CD4-positive, CD25-positive, alpha-beta regulatory T cell (primary cell): Measurements from ENCODE around the gene HSPA1B. TPM values are rescaled to one million over a fixed set of nuclear protein-coding genes. Genes with fewer than 3 reads are reported as not detected.
"Not testable (repeated sequence)": the region's sequence is repeated elsewhere in the genome, so short reads cannot be mapped to it uniquely, and the experiment has no call there.

Experiments
- ATAC-seq, 2 donors: fragments of 150-1000 bp; cut with Tn5 transposase; one replicate each; pipeline ENCODE4 v1.10.0; 2021; ENCODE audit warnings: low read depth in 2 of 2, moderate number of reproducible peaks in 2 of 2, moderate library complexity in 1 of 2
- DNase-seq, 3 donors: peaks; one replicate each; pipeline versions ENCODE4 v3.0.0 to v3.0.0-alpha.2; 2012 to 2022; ENCODE audit warnings: mixed read lengths in 1 of 3
- H3K27ac ChIP-seq: one replicate; pipeline ENCODE4 v1.7.0; 2013; ENCODE audit warnings: mild to moderate bottlenecking, low read length; ENCODE audit not compliant: insufficient read depth, poor library complexity, severe bottlenecking
- H3K27me3 ChIP-seq: one replicate; pipeline ENCODE4 v1.7.0; 2013; ENCODE audit warnings: low read length; ENCODE audit not compliant: control insufficient read depth, insufficient read depth
- H3K36me3 ChIP-seq: one replicate; pipeline ENCODE4 v1.7.0; 2013; ENCODE audit warnings: mild to moderate bottlenecking, low read length, moderate library complexity; ENCODE audit not compliant: control insufficient read depth, insufficient read depth
- H3K4me1 ChIP-seq: 2 replicates; pipeline ENCODE4 v1.7.0; 2013; ENCODE audit warnings: mild to moderate bottlenecking, low read length; ENCODE audit not compliant: insufficient read depth, control insufficient read depth, poor library complexity, severe bottlenecking
- H3K4me3 ChIP-seq: one replicate; pipeline ENCODE4 v1.7.0; 2013; ENCODE audit warnings: low read depth, mild to moderate bottlenecking, low read length, moderate library complexity
- H3K9me3 ChIP-seq, 2 experiments: 1 replicate in 1 of 2; 2 replicates in 1 of 2; pipeline ENCODE4 v1.7.0; 2013; ENCODE audit warnings: low read length in 2 of 2, mild to moderate bottlenecking in 1 of 2, moderate library complexity in 1 of 2; ENCODE audit not compliant: control insufficient read depth in 2 of 2
- H3K27ac Mint-ChIP-seq, 3 donors: one replicate each; pipeline ENCODE4 v1.8.0; 2020 to 2022; ENCODE audit warnings: mild to moderate bottlenecking in 3 of 3, mixed read lengths in 3 of 3, moderate library complexity in 2 of 3
- H3K27me3 Mint-ChIP-seq: one replicate; pipeline ENCODE4 v1.8.0; 2022; ENCODE audit warnings: mild to moderate bottlenecking, mixed read lengths
- H3K36me3 Mint-ChIP-seq: one replicate; pipeline ENCODE4 v1.8.0; 2020; ENCODE audit warnings: mixed read lengths
- H3K4me1 Mint-ChIP-seq, 4 donors: one replicate each; pipeline ENCODE4 v1.8.0; 2020 to 2022; ENCODE audit warnings: mixed read lengths in 4 of 4, mild to moderate bottlenecking in 1 of 4
- H3K4me3 Mint-ChIP-seq, 4 donors: one replicate each; pipeline ENCODE4 v1.8.0; 2020 to 2022; ENCODE audit warnings: mild to moderate bottlenecking in 4 of 4, mixed read lengths in 4 of 4, moderate library complexity in 3 of 4
- H3K9me3 Mint-ChIP-seq, 7 donors: one replicate each; pipeline ENCODE4 v1.8.0; 2020 to 2022; ENCODE audit warnings: mixed read lengths in 7 of 7, mild to moderate bottlenecking in 3 of 7, moderate library complexity in 2 of 7
- polyA plus RNA-seq, 4 donors: library from polyadenylated mRNA; unstranded; fragments of 300-500 nt; fragmentation: Illumina TruSeq; gene quantifications; one replicate each; pipeline ENCODE4 v1.2.3, GENCODE V29; 2021
- total RNA-seq: library from RNA; stranded (reverse); gene quantifications from one replicate; pipeline ENCODE4 v1.2.3, GENCODE V29; 2022

Gene HSPA1B
- total and polyA plus RNA-seq, 5 donors from 2014 or later = 2.3 to 27.3 (median 3.1) TPM

DNA sequence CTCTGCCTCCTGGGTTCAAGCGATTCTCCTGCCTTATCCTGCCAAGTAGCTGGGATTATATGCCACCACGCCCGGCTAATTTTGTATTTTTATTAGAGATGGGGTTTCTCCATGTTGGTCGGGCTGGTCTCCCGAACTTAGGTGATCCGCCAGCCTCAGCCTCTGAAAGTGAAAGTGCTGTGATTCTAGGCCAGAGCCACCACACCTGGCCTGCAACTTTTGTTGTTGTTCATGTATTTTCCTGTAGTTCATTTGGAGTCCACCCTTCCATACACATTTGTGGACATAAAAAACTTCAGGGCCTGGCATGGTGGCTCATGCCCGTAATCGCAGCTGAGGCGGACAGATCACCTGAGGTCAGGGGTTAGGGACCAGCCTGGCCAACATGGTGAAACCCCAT lies 14.5 kb downstream of the HSPA1B start:
- Mint-ChIP-seq H3K27ac (no peak overlapping the region), H3K9me3 (peaks cover 0 to 1% (median 0%) of the 10 kb centered on the region in 7 donors), H3K36me3 (peaks cover 14% of the 10 kb centered on the region), H3K4me1 (peaks cover 9 to 28% (median 17%) of the 10 kb centered on the region in 4 donors), H3K27me3 (no peaks in the 10 kb centered on the region), H3K4me3 (no peak overlapping the region)
- Histone ChIP-seq H3K9me3 (no peaks in the 10 kb centered on the region), H3K4me1 (peaks cover 16% of the 10 kb centered on the region), H3K4me3 (no peak overlapping the region), H3K27ac (no peak overlapping the region), H3K27me3 (no peaks in the 10 kb centered on the region), H3K36me3 (peaks cover 32% of the 10 kb centered on the region)
- ATAC-seq (no peak), DNase-seq (no peak)

DNA sequence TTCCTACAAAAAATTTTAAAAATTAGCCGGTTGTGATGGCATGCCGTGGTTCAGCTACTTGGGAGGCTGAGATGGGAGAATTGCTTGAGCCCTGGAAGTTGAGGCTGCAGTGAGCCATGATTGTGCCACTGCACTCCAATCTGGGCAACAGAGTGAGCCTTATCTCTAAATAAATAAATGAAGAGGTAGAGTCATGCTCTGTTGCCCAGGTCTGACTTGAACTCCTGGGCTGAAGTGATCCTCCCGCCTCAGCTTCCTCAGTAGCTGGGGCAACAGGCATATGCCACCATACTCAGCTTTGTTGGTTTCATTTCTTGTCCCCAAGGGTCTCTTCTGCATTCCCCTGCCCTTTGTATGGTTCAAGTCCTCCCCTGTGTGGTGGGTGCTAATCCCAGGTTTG lies 17.0 kb downstream of the HSPA1B start:
- Histone ChIP-seq H3K27me3 (no peaks in the 10 kb centered on the region), H3K4me1 (no peaks in the 10 kb centered on the region), H3K9me3 (no peaks in the 10 kb centered on the region), H3K36me3 (peaks cover 16% of the 10 kb centered on the region), H3K4me3 (no peak overlapping the region), H3K27ac (no peak overlapping the region)
- Mint-ChIP-seq H3K36me3 (peaks cover under 1% of the 10 kb centered on the region), H3K4me3 (no peak overlapping the region), H3K27ac (no peak overlapping the region), H3K27me3 (no peaks in the 10 kb centered on the region), H3K4me1 (peaks cover 4 to 6% (median 5%) of the 10 kb centered on the region in 4 donors), H3K9me3 (peaks cover 0 to under 1% (median 0%) of the 10 kb centered on the region in 7 donors)
- no peak for DNase-seq
- ATAC-seq = no peak

DNA sequence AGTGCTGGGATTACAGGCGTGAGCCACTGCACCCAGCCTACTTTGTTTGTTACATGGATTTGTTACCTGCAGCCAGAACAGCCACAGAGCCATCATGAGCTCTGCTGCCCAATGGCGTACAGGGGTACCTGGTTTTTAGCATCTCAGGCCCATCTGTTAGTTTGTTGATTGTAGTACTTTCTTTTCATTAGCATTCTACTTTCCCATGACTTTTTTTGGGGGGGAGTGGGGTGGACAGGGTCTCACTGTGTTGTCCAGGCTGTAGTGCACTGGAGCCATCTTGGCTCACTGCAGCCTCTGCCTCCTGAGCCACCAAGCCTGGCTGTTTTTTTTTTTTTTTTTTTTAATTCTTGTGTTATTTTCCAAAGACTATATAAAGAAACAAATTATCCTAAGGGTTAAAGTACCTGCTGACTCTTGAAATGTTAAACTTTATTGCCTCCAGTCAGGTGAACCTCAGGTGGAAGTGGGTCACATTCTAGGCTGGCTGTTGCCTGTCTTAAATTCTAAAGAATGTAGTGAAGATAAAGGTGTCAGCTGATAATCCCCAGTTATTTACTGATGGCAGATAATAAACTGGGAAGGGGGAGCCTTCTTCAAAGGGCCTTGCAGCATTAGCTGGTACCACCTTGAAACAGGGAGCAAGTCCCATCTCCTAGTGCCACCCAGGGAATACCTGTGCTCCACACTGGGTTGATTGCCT lies 19.9 kb downstream of the HSPA1B start:
- H3K27me3 Mint-ChIP-seq = no peaks in the 10 kb centered on the region
- peaks cover 0 to 5% (median 1%) of the 10 kb centered on the region in 4 donors for H3K4me1 Mint-ChIP-seq
- no peaks in the 10 kb centered on the region for H3K9me3 Mint-ChIP-seq
- H3K27ac Mint-ChIP-seq = no peak overlapping the region
- no peak overlapping the region for H3K27ac ChIP-seq
- DNase-seq (no peak), ATAC-seq (no peak)
- no peaks in the 10 kb centered on the region for H3K36me3 ChIP-seq
- H3K4me3 Mint-ChIP-seq = no peak overlapping the region
- no peaks in the 10 kb centered on the region for H3K36me3 Mint-ChIP-seq
- no peaks in the 10 kb centered on the region for H3K27me3 ChIP-seq
- no peaks in the 10 kb centered on the region for H3K9me3 ChIP-seq
- H3K4me3 ChIP-seq = no peak overlapping the region
- no peaks in the 10 kb centered on the region for H3K4me1 ChIP-seq

DNA sequence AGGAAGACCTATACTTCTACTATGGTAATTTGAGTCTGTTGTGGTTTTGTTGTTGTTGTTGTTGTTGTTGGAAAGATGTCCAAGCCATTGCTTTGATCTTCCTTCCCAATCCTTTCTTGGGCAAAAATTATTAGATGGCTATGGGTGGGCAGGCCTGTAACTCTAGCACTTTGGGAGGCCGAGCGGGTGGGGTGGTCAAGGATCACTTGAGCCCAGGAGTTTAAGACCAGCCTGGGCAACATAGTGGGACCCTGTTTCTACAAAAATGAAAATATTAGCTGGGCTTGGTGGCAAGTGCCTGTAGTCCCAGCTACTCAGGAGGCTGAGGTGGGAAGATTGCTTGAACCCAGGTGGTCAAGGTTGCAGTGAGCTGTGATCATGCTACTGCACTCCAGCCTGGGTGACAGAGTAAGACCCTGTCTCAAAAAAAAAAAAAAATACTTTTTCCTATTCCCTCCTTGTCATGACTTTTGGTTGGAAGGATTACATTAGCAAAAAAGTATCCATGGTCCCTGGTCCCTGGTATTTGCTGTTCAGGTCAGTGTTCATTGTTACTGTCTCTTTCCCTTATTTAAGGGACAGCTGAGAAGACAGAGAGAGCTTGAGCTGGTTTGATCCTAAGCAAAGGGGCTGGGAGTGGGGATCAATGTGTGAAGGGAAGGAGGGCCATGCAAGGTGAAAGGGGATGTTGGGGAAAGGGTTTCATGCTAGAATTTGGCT lies 23.4 kb downstream of the HSPA1B start:
- H3K4me1 ChIP-seq = no peaks in the 10 kb centered on the region
- Mint-ChIP-seq H3K4me1 (peaks cover 0 to 2% (median 0%) of the 10 kb centered on the region in 4 donors), H3K4me3 (no peak overlapping the region), H3K36me3 (no peaks in the 10 kb centered on the region), H3K9me3 (no peaks in the 10 kb centered on the region), H3K27me3 (no peaks in the 10 kb centered on the region), H3K27ac (no peak overlapping the region)
- H3K4me3 ChIP-seq = no peak overlapping the region
- H3K27me3 ChIP-seq = no peaks in the 10 kb centered on the region
- H3K9me3 ChIP-seq = no peaks in the 10 kb centered on the region
- no peaks in the 10 kb centered on the region for H3K36me3 ChIP-seq
- H3K27ac ChIP-seq = no peak overlapping the region
- ATAC-seq (no peak), DNase-seq (no peak)

DNA sequence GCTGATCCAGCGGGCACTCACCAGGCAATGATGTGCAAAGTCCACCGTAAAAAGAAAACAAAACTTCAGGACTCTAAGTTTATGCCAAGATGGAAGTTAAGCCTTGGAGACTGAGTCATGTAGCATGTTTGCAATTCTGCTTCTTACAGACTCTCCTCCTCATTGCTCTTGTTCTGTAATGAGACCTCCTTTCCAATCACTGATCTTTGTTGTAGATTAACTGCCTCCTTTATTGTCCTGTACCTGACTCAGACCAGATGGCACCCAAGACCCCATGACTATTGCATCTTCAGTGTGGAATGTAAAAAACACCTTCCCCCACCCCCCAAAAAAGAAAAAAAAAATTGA lies 23.9 kb downstream of the HSPA1B start:
- Histone ChIP-seq H3K27ac (no peak overlapping the region), H3K27me3 (no peaks in the 10 kb centered on the region), H3K4me3 (no peak overlapping the region), H3K9me3 (no peaks in the 10 kb centered on the region), H3K36me3 (no peaks in the 10 kb centered on the region), H3K4me1 (no peaks in the 10 kb centered on the region)
- H3K27ac Mint-ChIP-seq = no peak overlapping the region
- H3K4me1 Mint-ChIP-seq = peaks cover 0 to 2% (median 0%) of the 10 kb centered on the region in 4 donors
- no peak overlapping the region for H3K4me3 Mint-ChIP-seq
- H3K9me3 Mint-ChIP-seq = no peaks in the 10 kb centered on the region
- H3K27me3 Mint-ChIP-seq = no peaks in the 10 kb centered on the region
- ATAC-seq (no peak), DNase-seq (no peak)
- no peaks in the 10 kb centered on the region for H3K36me3 Mint-ChIP-seq

DNA sequence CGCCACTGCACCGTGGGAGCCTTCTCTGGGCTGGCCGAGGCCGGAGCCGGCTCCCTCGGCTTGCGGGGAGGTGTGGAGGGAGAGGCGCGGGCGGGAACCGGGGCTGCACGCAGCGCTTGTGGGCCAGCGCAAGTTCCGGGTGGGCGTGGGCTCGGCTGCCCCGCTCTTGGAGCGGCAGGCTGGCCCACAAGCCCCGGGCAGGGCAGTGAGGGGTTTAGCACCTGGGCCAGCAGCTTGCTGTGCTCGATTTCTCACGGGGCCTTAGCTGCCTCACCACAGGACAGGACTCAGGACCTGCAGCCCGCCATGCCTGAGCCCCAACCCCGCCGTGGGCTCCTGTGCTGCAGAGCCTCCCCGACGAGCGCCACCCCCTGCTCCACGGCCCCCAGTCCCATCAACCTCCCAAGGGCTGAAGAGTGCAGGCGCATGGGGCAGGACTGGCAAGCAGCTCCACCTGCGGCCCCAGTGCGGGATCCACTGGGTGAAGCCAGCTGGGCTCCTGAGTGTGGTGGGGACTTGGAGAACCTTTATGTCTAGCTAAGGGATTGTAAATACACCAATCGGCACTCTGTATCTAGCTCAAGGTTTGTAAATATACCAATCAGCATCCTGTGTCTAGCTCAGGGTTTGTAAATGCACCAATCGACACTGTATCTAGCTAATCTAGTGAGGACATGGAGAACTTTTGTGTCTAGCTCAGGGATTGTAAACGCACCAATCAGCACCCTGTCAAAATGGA lies 24.6 kb downstream of the HSPA1B start:
- not testable (repeated sequence) for H3K27ac ChIP-seq, DNase-seq, H3K27ac Mint-ChIP-seq, H3K4me3 ChIP-seq, H3K36me3 ChIP-seq, H3K9me3 Mint-ChIP-seq, H3K4me3 Mint-ChIP-seq, H3K27me3 ChIP-seq, H3K4me1 Mint-ChIP-seq, H3K9me3 ChIP-seq, H3K36me3 Mint-ChIP-seq, H3K27me3 Mint-ChIP-seq, H3K4me1 ChIP-seq, ATAC-seq

DNA sequence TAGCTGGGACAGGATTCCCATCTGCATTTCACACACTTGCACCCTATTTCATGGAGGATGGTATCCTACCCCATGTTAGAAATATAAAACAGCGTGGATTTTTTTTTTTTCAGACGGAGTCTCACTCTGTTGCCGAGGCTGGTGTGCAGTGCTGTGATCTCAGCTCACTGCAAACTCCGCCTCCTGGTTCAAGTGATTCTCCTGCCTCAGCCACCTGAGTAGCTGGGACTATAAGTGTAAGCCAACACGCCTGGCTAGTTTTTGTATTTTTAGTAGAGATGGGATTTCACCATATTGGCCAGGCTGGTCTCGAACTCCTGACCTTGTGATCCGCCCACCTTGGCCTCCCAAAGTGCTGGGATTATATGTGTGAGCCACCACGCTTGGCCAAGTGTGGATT lies 30.2 kb downstream of the HSPA1B start:
- not testable (repeated sequence) for H3K9me3 ChIP-seq, H3K27ac Mint-ChIP-seq, H3K27ac ChIP-seq, H3K4me3 Mint-ChIP-seq, H3K9me3 Mint-ChIP-seq, DNase-seq, H3K4me3 ChIP-seq, H3K27me3 ChIP-seq, ATAC-seq, H3K4me1 ChIP-seq, H3K27me3 Mint-ChIP-seq
- peaks cover 12% of the 10 kb centered on the region for H3K36me3 ChIP-seq
- peaks cover 15% of the 10 kb centered on the region for H3K36me3 Mint-ChIP-seq
- H3K4me1 Mint-ChIP-seq = peaks cover 1 to 20% (median 10%) of the 10 kb centered on the region in 4 donors
